Measurements from ENCODE around the gene HOXD11. TPM values are rescaled to one million over a fixed set of nuclear protein-coding genes. Genes with fewer than 3 reads are reported as not detected.

Gene HOXD11
- total RNA-seq, 1 experiment from 2014 or later = not detected

DNA sequence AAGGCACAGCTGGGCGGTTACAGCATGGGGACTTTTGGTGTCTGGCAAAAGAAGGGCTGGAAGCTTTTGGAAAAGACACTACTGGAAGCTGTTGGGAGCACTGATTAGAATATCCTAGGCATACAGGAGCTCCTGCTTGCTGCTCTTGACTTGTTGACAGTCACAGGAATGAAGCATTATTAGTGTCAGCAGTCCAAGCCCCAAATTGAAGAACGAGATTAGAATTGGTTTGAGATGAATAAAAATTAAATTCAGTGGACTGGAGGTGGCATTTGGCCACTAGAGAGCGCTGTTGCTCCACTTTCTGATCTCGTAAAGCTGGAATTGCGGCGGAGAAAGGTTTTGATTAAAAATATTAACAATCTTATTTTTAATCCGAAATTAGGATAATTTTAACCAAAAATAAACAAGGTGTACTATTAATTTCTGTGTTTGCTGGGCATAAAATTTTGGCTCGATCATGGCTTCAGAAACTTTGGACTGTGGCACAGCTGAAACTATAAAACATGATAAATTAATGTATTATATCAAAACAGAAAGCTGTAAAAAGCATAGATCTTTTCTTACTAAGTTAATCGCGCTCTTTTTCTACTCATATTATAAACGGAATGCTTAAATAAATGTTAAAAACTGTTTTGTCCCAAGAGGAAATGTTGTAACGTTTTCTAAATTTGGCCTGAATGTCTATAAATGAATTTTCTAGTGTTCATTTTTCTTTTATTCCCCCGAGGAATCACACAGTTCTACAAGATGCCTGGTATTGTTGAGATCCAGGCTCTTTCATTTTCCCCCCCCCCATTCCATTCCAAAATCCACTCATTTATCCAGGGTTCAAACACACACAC is 20.1 kb downstream of the HOXD11 start:
- H3K4me1 Mint-ChIP-seq = peaks cover 23% of the 10 kb centered on the region
- H3K27me3 Mint-ChIP-seq (ENCODE audit: low read depth) = peaks cover 98% of the 10 kb centered on the region
- peaks cover 2% of the 10 kb centered on the region; the same call in 1 of the 2 replicates for H3K36me3 Mint-ChIP-seq
- no peak overlapping the region for H3K4me3 Mint-ChIP-seq
- no peaks in the 10 kb centered on the region for H3K9me3 Mint-ChIP-seq
- ChIA-PET POLR2A (no interaction called here), CTCF (interaction anchor here (0.6 to 3.2 kb wide), 17 partner anchors 9 to 1034 kb away, joined by 3 to 21 read pairs (median 4); no protein-coding TSS in a partner anchor)
- H3K27ac Mint-ChIP-seq = no peak overlapping the region
- peak; percentile 69 for DNase-seq (ENCODE audit: low spot score)
- TF ChIP-seq SP1 (CRISPR knock-in tag; conservative IDR thresholded peaks at IDR 0.05) = no peak
- TF ChIP-seq, protein P1, sequence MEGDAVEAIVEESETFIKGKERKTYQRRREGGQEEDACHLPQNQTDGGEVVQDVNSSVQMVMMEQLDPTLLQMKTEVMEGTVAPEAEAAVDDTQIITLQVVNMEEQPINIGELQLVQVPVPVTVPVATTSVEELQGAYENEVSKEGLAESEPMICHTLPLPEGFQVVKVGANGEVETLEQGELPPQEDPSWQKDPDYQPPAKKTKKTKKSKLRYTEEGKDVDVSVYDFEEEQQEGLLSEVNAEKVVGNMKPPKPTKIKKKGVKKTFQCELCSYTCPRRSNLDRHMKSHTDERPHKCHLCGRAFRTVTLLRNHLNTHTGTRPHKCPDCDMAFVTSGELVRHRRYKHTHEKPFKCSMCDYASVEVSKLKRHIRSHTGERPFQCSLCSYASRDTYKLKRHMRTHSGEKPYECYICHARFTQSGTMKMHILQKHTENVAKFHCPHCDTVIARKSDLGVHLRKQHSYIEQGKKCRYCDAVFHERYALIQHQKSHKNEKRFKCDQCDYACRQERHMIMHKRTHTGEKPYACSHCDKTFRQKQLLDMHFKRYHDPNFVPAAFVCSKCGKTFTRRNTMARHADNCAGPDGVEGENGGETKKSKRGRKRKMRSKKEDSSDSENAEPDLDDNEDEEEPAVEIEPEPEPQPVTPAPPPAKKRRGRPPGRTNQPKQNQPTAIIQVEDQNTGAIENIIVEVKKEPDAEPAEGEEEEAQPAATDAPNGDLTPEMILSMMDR (IDR thresholded peaks at IDR 0.05) = peak; percentile 82
- no peak for ATAC-seq

DNA sequence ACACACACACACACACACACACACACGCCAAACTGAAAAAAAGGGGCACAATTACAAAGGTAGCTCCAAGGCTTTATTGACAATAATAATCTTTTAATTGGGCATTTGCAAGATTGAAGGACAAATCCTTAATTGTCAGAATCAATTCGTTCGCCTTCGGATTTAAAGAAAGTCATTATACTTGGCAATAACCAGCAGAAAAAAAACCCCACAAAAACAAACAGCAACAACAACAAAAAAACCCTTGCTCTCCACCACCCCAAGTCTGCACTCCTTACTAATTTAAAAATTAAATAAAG is 20.6 kb downstream of the HOXD11 start:
- Mint-ChIP-seq H3K4me1 (peaks cover 27% of the 10 kb centered on the region), H3K36me3 (peaks cover 4% of the 10 kb centered on the region; the same call in 1 of the 2 replicates), H3K4me3 (0 out of 2 replicates have a peak overlapping the region, but pooled peaks have one; percentile 59), H3K27ac (no peak overlapping the region), H3K27me3 (ENCODE audit: low read depth) (peaks cover 98% of the 10 kb centered on the region), H3K9me3 (no peaks in the 10 kb centered on the region)
- ATAC-seq (no peak), DNase-seq (ENCODE audit: low spot score) (no peak)
- TF ChIP-seq, protein P2, sequence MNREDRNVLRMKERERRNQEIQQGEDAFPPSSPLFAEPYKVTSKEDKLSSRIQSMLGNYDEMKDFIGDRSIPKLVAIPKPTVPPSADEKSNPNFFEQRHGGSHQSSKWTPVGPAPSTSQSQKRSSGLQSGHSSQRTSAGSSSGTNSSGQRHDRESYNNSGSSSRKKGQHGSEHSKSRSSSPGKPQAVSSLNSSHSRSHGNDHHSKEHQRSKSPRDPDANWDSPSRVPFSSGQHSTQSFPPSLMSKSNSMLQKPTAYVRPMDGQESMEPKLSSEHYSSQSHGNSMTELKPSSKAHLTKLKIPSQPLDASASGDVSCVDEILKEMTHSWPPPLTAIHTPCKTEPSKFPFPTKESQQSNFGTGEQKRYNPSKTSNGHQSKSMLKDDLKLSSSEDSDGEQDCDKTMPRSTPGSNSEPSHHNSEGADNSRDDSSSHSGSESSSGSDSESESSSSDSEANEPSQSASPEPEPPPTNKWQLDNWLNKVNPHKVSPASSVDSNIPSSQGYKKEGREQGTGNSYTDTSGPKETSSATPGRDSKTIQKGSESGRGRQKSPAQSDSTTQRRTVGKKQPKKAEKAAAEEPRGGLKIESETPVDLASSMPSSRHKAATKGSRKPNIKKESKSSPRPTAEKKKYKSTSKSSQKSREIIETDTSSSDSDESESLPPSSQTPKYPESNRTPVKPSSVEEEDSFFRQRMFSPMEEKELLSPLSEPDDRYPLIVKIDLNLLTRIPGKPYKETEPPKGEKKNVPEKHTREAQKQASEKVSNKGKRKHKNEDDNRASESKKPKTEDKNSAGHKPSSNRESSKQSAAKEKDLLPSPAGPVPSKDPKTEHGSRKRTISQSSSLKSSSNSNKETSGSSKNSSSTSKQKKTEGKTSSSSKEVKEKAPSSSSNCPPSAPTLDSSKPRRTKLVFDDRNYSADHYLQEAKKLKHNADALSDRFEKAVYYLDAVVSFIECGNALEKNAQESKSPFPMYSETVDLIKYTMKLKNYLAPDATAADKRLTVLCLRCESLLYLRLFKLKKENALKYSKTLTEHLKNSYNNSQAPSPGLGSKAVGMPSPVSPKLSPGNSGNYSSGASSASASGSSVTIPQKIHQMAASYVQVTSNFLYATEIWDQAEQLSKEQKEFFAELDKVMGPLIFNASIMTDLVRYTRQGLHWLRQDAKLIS (CRISPR knock-in tag; IDR thresholded peaks at IDR 0.05; ENCODE audit: borderline replicate concordance) = no peak
- ChIA-PET POLR2A (no interaction called here), CTCF (interaction anchor here (0.7 to 3.2 kb wide), 11 partner anchors 9 to 1034 kb away, joined by 3 to 21 read pairs (median 7); no protein-coding TSS in a partner anchor)

DNA sequence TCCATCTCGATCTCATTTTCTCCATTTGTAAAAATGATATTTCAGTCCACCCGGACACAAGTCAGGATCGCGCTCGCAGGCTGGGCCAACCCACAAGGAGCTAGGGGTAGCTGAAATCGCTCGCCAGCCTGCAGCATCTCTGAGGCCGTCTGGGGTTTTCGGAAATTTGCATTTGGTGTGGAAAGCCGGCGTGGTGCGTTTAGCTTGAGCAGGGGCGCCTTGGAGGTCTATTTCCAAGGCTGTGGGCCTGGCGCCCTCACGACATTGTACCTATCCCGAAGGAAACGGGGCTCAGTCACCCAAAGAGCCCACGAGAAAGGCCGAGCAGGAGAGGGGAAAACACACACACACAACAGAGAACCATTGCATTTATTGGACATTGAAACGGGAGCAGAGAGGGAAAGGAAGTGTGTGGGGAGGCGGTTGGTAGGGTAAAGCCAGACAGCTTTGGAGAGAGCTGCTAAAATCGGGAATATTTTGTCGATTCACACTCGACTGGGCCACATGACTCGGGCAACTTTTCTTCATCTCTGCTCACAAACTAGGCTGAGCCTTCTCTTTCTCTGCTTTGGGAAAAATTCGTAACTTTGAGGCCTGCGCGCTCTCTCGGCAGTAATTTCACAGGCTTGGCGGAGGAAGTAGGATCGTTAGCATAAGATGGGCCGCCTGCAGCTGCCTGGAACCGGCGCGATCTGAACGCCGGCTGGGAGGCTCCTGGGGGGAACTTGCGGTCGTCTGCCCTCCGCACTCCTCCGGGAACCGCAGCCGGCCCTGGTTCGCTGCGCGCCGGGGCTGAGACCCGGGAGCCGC is 21.3 kb downstream of the HOXD11 start:
- TF ChIP-seq, protein P3, sequence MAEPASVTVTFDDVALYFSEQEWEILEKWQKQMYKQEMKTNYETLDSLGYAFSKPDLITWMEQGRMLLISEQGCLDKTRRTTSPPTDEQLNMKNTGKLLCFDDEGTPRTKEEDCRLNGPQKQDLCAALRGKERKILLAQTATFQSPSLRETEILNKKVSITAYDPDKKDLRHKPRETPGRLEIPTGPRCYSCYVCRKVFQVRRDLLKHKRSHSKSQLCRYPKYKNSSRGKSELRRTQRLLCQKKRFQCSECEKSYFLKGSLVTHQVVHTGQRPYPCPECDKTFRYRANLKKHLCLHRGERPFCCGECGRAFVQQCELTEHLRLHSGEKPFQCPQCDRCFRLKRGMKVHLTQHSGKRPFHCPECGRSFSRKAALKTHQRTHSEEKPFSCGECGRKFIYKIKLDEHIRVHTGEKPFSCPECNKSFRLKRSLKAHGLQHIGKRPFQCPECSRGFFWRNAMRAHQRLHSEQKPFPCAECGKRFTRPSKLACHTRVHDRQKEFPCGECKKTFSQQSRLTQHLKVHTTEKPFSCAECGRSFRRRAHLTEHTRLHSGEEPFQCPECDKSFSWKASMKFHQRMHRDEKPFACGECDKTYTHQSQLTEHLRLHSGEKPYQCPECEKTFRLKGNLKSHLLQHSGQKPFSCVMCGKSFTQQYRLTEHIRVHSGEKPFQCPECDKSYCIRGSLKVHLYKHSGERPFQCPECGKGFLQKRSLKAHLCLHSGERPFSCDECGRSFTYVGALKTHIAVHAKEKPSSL (CRISPR knock-in tag; conservative IDR thresholded peaks at IDR 0.05) = no peak
- TF ChIP-seq GABPB1 (CRISPR knock-in tag; IDR thresholded peaks at IDR 0.05) = no peak
- TF ChIP-seq RELA (CRISPR knock-in tag; IDR thresholded peaks at IDR 0.05; ENCODE audit: borderline replicate concordance) = no peak
- TF ChIP-seq, protein P4, sequence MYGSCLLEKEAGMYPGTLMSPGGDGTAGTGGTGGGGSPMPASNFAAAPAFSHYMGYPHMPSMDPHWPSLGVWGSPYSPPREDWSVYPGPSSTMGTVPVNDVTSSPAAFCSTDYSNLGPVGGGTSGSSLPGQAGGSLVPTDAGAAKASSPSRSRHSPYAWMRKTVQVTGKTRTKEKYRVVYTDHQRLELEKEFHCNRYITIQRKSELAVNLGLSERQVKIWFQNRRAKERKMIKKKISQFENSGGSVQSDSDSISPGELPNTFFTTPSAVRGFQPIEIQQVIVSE (CRISPR knock-in tag; IDR thresholded peaks at IDR 0.05; ENCODE audit: borderline replicate concordance) = no peak
- TF ChIP-seq ETV6 (CRISPR knock-in tag; IDR thresholded peaks at IDR 0.05) = no peak
- no peak for TF ChIP-seq ESRRA (CRISPR knock-in tag; IDR thresholded peaks at IDR 0.05; ENCODE audit: borderline replicate concordance)
- no peak for TF ChIP-seq TEAD4 (CRISPR knock-in tag; IDR thresholded peaks at IDR 0.05)
- TF ChIP-seq ZNF396 (CRISPR knock-in tag; IDR thresholded peaks at IDR 0.05; ENCODE audit: borderline replicate concordance) = no peak
- TF ChIP-seq, protein P5, sequence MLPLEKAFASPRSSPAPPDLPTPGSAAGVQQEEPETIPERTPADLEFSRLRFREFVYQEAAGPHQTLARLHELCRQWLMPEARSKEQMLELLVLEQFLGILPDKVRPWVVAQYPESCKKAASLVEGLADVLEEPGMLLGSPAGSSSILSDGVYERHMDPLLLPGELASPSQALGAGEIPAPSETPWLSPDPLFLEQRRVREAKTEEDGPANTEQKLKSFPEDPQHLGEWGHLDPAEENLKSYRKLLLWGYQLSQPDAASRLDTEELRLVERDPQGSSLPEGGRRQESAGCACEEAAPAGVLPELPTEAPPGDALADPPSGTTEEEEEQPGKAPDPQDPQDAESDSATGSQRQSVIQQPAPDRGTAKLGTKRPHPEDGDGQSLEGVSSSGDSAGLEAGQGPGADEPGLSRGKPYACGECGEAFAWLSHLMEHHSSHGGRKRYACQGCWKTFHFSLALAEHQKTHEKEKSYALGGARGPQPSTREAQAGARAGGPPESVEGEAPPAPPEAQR (CRISPR knock-in tag; IDR thresholded peaks at IDR 0.05) = no peak
- TF ChIP-seq, protein P6, sequence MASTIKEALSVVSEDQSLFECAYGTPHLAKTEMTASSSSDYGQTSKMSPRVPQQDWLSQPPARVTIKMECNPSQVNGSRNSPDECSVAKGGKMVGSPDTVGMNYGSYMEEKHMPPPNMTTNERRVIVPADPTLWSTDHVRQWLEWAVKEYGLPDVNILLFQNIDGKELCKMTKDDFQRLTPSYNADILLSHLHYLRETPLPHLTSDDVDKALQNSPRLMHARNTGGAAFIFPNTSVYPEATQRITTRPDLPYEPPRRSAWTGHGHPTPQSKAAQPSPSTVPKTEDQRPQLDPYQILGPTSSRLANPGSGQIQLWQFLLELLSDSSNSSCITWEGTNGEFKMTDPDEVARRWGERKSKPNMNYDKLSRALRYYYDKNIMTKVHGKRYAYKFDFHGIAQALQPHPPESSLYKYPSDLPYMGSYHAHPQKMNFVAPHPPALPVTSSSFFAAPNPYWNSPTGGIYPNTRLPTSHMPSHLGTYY (CRISPR knock-in tag; IDR thresholded peaks at IDR 0.05) = no peak
- no peak overlapping the region for H3K27ac Mint-ChIP-seq
- H3K4me1 Mint-ChIP-seq = peaks cover 27% of the 10 kb centered on the region
- peak; percentile 21 for ATAC-seq
- H3K36me3 Mint-ChIP-seq = peaks cover 4% of the 10 kb centered on the region; the same call in 1 of the 2 replicates
- H3K9me3 Mint-ChIP-seq = no peaks in the 10 kb centered on the region
- peaks cover 98% of the 10 kb centered on the region for H3K27me3 Mint-ChIP-seq (ENCODE audit: low read depth)
- CTCF ChIA-PET = interaction anchor here (0.6 to 3.2 kb wide), 13 partner anchors 13 to 1033 kb away, joined by 3 to 21 read pairs (median 4); no protein-coding TSS in a partner anchor
- peak overlapping the region; percentile 59 for H3K4me3 Mint-ChIP-seq
- POLR2A ChIA-PET = no interaction called here
- peak; percentile 70 for DNase-seq (ENCODE audit: low spot score)

Data from WTC11 (cell line).